Astrocyte (in vitro differentiated cells and primary cell): ENCODE data around the gene PRR5. TPM values are rescaled to one million over a fixed set of nuclear protein-coding genes. Genes with fewer than 3 reads are reported as not detected.

Experiments
- DNase-seq: peaks from one replicate; pipeline ENCODE4 v3.0.0-alpha.2; 2010; ENCODE audit warnings: low read depth
- FAIRE-seq: peaks from 2 replicates; lab custom pipeline; 2011; peaks lifted over from hg19 to GRCh38; lab: Jason Lieb, UNC
- H2AFZ ChIP-seq: 2 replicates; pipeline ENCODE4 v1.6.0; 2012; ENCODE audit warnings: low read depth, low read length, inconsistent platforms
- H3K27ac ChIP-seq: 2 replicates; pipeline ENCODE4 v1.5.1; 2011; ENCODE audit warnings: low read depth, low read length, inconsistent platforms
- H3K27me3 ChIP-seq: 2 replicates; pipeline ENCODE4 v1.6.0; 2011; ENCODE audit warnings: low read length, inconsistent platforms; ENCODE audit not compliant: insufficient read depth
- H3K36me3 ChIP-seq: 2 replicates; pipeline ENCODE4 v1.5.1; 2011; ENCODE audit warnings: low read length, inconsistent platforms; ENCODE audit not compliant: insufficient read depth
- H3K4me1 ChIP-seq: 2 replicates; pipeline ENCODE4 v1.5.1; 2011; ENCODE audit warnings: low read length, inconsistent platforms; ENCODE audit not compliant: insufficient read depth
- H3K4me2 ChIP-seq: 2 replicates; pipeline ENCODE4 v1.6.0; 2012; ENCODE audit warnings: low read length, inconsistent platforms
- H3K4me3 ChIP-seq: 2 replicates; pipeline ENCODE4 v1.5.1; 2011; ENCODE audit warnings: low read depth, mild to moderate bottlenecking, low read length, inconsistent platforms; ENCODE audit not compliant: insufficient read depth
- H3K79me2 ChIP-seq: 2 replicates; pipeline ENCODE4 v1.6.0; 2012; ENCODE audit warnings: mild to moderate bottlenecking, low read length, inconsistent platforms; ENCODE audit not compliant: insufficient read depth
- H3K9ac ChIP-seq: 2 replicates; pipeline ENCODE4 v1.6.0; 2012; ENCODE audit warnings: mild to moderate bottlenecking, low read length, inconsistent platforms
- H3K9me3 ChIP-seq: 2 replicates; pipeline ENCODE4 v1.5.1; 2012; ENCODE audit warnings: low read depth, mild to moderate bottlenecking, low read length, inconsistent platforms; ENCODE audit not compliant: insufficient read depth
- H4K20me1 ChIP-seq: 2 replicates; pipeline ENCODE4 v1.6.0; 2012; ENCODE audit warnings: low read length, inconsistent platforms; ENCODE audit not compliant: insufficient read depth
- H3K27ac Mint-ChIP-seq: one replicate; pipeline ENCODE4 v1.8.0; 2021; ENCODE audit warnings: mild to moderate bottlenecking, mixed read lengths; ENCODE audit not compliant: unreplicated experiment
- H3K27me3 Mint-ChIP-seq: one replicate; pipeline ENCODE4 v1.8.0; 2021; ENCODE audit warnings: low read depth, mixed read lengths; ENCODE audit not compliant: unreplicated experiment
- H3K36me3 Mint-ChIP-seq: one replicate; pipeline ENCODE4 v1.8.0; 2021; ENCODE audit warnings: low read depth, mixed read lengths; ENCODE audit not compliant: unreplicated experiment
- H3K4me1 Mint-ChIP-seq: one replicate; pipeline ENCODE4 v1.8.0; 2021; ENCODE audit warnings: low read depth, mixed read lengths; ENCODE audit not compliant: unreplicated experiment
- H3K4me3 Mint-ChIP-seq: one replicate; pipeline ENCODE4 v1.8.0; 2021; ENCODE audit warnings: mild to moderate bottlenecking, moderate library complexity, mixed read lengths; ENCODE audit not compliant: unreplicated experiment
- H3K9me3 Mint-ChIP-seq: one replicate; pipeline ENCODE4 v1.8.0; 2021; ENCODE audit warnings: mild to moderate bottlenecking, mixed read lengths; ENCODE audit not compliant: unreplicated experiment
- CTCF ChIP-seq: IDR thresholded peaks from 2 replicates; pipeline ENCODE4 v1.5.1; 2011; ENCODE audit warnings: low read depth, mild to moderate bottlenecking, inconsistent platforms, low read length, moderate library complexity; ENCODE audit not compliant: insufficient read depth
- EZH2 ChIP-seq: IDR thresholded peaks from 2 replicates; pipeline ENCODE4 v1.6.1; 2012; ENCODE audit warnings: mild to moderate bottlenecking, low read length, inconsistent platforms; ENCODE audit not compliant: insufficient read depth
- total RNA-seq: library from RNA; stranded (reverse); gene quantifications from 2 replicates; pipeline ENCODE4 v1.2.1, GENCODE V29; 2021

PRR5 gene
- total RNA-seq, 1 donor from 2014 or later: 23.6 TPM

GRCh38 chr22:44693756-44694155, 8.2 kb upstream of the PRR5 start:
- FAIRE-seq: no peak
- Histone ChIP-seq H3K27ac (no peak overlapping the region), H3K79me2 (no peaks in the 10 kb centered on the region), H3K4me1 (peaks cover 18% of the 10 kb centered on the region), H3K4me3 (no peak overlapping the region), H3K36me3 (no peaks in the 10 kb centered on the region), H3K9me3 (no peaks in the 10 kb centered on the region), H4K20me1 (no peaks in the 10 kb centered on the region), H3K27me3 (no peaks in the 10 kb centered on the region), H3K9ac (no peak overlapping the region), H2AFZ (no peak overlapping the region), H3K4me2 (no peak overlapping the region)
- Mint-ChIP-seq H3K36me3 (no peaks in the 10 kb centered on the region), H3K27me3 (peaks cover 6% of the 10 kb centered on the region), H3K4me1 (peaks cover 15% of the 10 kb centered on the region), H3K9me3 (no peaks in the 10 kb centered on the region), H3K4me3 (no peak overlapping the region), H3K27ac (no peak overlapping the region)
- TF ChIP-seq EZH2 (no peak), CTCF (no peak)
- no peak for DNase-seq

- peak overlapping the region; percentile 80 for H3K27ac Mint-ChIP-seq
These were observed 4.4 kb upstream of the PRR5 start for GRCh38 chr22:44697423-44698141.

More at GRCh38 chr22:44697423-44698141, 4.4 kb upstream of the PRR5 start:
- TF ChIP-seq CTCF (peak; percentile 69), EZH2 (no peak)
- H3K36me3 ChIP-seq: no peaks in the 10 kb centered on the region
- no peak overlapping the region for H3K4me2 ChIP-seq
- H3K79me2 ChIP-seq: no peaks in the 10 kb centered on the region
- no peak overlapping the region for H3K4me3 ChIP-seq
- H3K9me3 ChIP-seq: no peaks in the 10 kb centered on the region
- no peaks in the 10 kb centered on the region for H3K27me3 ChIP-seq
- H2AFZ ChIP-seq: no peak overlapping the region
- H3K36me3 Mint-ChIP-seq: no peaks in the 10 kb centered on the region
- DNase-seq (peak; percentile 32), FAIRE-seq (no peak)
- peaks cover 21% of the 10 kb centered on the region for H3K4me1 Mint-ChIP-seq
- no peaks in the 10 kb centered on the region for H3K9me3 Mint-ChIP-seq
- H3K4me3 Mint-ChIP-seq: no peak overlapping the region
- H3K9ac ChIP-seq: peak overlapping the region; percentile 78
- no peaks in the 10 kb centered on the region for H4K20me1 ChIP-seq
- peaks cover 27% of the 10 kb centered on the region for H3K4me1 ChIP-seq
- H3K27me3 Mint-ChIP-seq: peaks cover 3% of the 10 kb centered on the region
- H3K27ac ChIP-seq: peak overlapping the region; percentile 89
